Measurements from ENCODE around the gene OR2AE1. TPM values are rescaled to one million over a fixed set of nuclear protein-coding genes. Genes with fewer than 3 reads are reported as not detected.

OR2AE1 gene
- total and polyA plus RNA-seq, 12 donors: 0.11 to 0.28 TPM; not detected in 10

DNA sequence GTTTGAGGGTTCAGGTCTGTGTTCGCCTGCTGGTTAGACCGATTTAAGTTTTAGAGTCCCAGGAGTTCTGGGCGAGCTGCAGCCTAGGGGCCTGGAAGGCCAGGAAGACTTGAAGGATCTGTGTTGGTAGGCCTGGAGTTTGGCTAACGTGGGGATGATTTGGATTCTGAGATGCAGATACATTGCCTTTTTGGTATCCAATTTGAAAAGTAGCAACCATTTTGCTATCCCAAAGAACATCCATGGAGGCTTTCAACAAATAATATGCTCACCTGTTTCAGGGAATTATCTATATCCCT lies 42.9 kb upstream of the OR2AE1 start:
- TF ChIP-seq, protein P1, sequence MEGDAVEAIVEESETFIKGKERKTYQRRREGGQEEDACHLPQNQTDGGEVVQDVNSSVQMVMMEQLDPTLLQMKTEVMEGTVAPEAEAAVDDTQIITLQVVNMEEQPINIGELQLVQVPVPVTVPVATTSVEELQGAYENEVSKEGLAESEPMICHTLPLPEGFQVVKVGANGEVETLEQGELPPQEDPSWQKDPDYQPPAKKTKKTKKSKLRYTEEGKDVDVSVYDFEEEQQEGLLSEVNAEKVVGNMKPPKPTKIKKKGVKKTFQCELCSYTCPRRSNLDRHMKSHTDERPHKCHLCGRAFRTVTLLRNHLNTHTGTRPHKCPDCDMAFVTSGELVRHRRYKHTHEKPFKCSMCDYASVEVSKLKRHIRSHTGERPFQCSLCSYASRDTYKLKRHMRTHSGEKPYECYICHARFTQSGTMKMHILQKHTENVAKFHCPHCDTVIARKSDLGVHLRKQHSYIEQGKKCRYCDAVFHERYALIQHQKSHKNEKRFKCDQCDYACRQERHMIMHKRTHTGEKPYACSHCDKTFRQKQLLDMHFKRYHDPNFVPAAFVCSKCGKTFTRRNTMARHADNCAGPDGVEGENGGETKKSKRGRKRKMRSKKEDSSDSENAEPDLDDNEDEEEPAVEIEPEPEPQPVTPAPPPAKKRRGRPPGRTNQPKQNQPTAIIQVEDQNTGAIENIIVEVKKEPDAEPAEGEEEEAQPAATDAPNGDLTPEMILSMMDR (IDR thresholded peaks at IDR 0.05): no peak
- TF ChIP-seq POLR2A (IDR thresholded peaks at IDR 0.05): no peak
- Histone ChIP-seq H3K27ac (peak overlapping the region; percentile 10 to 99 (median 89)), H3K4me3 (peak overlapping the region in 3 of 4 donors; percentile 68 to 85 (median 81)), H3K4me1 (replicated peaks in 1 of 2) (peaks cover 31 to 33% of the 10 kb centered on the region in 2 donors), H3K27me3 (no peaks in the 10 kb centered on the region), H3K36me3 (replicated peaks in 1 of 2) (no peaks in the 10 kb centered on the region), H3K9me3 (replicated peaks in 1 of 3) (no peaks in the 10 kb centered on the region)
- intact Hi-C loops (cut with DNase I): no loop called here
- WGBS, 4 donors: 15 to 46% (median 37%) methylated on average over 4 of the region's 4 CpGs
- DNase-seq: no peak

DNA sequence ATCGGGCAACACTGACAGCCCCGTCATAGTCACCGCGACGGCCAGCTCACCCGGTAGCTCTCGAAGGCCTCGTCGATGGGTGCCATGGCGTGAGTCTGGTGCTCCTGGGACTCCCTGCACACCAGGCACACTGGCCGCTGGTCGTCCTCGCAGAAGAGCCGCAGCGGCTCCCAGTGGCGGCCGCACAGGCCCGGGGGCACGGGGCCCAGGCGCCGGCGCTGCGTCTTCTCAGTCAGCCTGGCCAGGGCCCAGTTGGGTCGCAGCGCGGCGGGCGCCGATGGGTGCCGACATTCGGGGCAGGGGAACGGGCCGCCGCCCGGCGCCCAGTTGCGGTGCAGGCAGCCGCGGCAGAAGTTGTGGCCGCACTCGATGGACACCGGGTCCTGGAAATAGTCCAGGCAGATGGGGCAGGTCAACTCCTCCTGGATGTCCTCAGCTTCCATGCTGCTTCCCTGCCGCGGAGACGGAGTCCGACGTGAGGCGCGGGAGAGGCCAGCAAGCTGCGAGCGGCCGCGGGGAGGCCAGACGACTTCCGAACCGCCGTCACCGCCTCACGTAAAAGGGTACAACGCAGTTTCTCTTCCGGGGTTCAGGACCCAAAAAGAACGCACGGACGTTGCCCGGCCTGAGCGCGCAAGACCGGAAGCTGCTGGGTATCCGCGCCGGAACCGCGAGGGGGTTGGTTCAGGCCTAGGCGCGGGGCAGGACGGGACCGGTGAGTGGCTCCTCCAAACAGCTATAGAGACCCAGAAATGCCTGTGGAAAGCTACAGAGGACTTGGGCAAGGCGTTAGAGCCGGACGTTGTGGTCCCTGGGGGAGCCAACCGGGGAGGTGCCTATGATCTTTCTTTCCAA lies 42.4 kb upstream of the OR2AE1 start, which contains the start of gene TRIM4:
Gene TRIM4, minus strand, starts transcription at position 572 of the 855 bp plus-strand sequence. Its CDS starts 129 bp downstream, at position 443.
- intact Hi-C loops (cut with DNase I): no loop called here
- 0 to 2% (median 1%) methylated on average over 12 to 81 of the region's 81 CpGs for WGBS, 4 donors
- Histone ChIP-seq H3K36me3 (replicated peaks in 1 of 2) (no peaks in the 10 kb centered on the region), H3K4me3 (peak within 1 kb of the TSS; percentile 43 to 85 (median 74)), H3K4me1 (replicated peaks in 1 of 2) (peaks cover 31 to 33% of the 10 kb centered on the region in 2 donors), H3K27ac (peak within 1 kb of the TSS; percentile 83 to 99 (median 89)), H3K9me3 (replicated peaks in 1 of 3) (no peaks in the 10 kb centered on the region), H3K27me3 (no peaks in the 10 kb centered on the region)
- peak; percentile 88 to 97 (median 94) for DNase-seq
- TF ChIP-seq, protein P1 (IDR thresholded peaks at IDR 0.05): peak in 3 of 6 experiments; percentile 31 to 37 (median 35)
- peak; percentile 91 to 95 for TF ChIP-seq POLR2A (IDR thresholded peaks at IDR 0.05)

DNA sequence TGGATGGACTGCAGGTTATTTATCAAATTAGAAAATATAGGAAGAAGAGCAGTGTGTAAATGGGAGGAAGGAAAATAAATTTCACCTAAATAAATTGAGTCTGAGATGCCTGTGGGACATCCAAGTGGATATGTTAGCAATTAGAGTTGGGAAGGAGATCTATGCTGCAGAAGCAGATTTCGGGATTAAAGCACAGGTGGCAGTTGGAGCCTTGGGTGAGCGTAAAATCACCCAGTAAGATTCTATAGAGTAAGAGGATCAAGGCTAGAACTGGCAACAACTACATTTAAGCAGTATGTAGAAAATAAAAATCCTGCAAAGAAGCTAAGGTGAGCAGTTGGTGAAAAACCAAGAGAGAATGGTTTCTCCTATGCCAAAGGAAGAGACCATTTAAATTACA lies 34.1 kb upstream of the OR2AE1 start:
- Histone ChIP-seq H3K4me3 (no peak overlapping the region), H3K9me3 (replicated peaks in 1 of 3) (no peaks in the 10 kb centered on the region), H3K36me3 (replicated peaks in 1 of 2) (peaks cover 0 to 34% of the 10 kb centered on the region in 2 donors), H3K27me3 (no peaks in the 10 kb centered on the region), H3K27ac (no peak overlapping the region), H3K4me1 (replicated peaks in 1 of 2) (peaks cover 0 to 11% of the 10 kb centered on the region in 2 donors)
- intact Hi-C loops (cut with DNase I): loop anchor here in 1 of 2 donors (5.0 kb wide), 1 partner anchor 76 kb away; no protein-coding TSS in a partner anchor
- TF ChIP-seq, protein P1 (IDR thresholded peaks at IDR 0.05): no peak
- TF ChIP-seq POLR2A (IDR thresholded peaks at IDR 0.05): no peak
- 95 to 99% (median 96%) methylated on average over 2 of the region's 2 CpGs for WGBS, 4 donors
- no peak for DNase-seq

DNA sequence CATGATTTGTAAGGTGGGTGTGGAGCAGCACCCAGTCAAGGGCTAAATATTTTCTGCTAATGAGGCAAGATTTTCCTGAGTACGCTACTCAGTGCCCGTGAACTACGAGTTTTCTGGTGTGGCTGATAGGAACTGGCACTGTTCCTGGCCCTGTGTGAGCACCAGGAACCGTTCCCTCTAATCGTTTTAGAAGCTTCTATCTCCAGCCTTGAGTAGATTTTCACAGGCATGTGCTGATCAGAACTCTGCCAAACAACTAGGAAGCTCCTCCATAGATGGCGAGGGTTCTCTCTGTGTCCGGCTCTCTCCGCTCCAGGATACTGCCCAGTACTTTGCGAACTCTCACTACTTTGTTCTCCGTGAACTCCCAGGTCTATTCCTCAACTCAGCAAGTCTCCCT lies 24.7 kb upstream of the OR2AE1 start:
- H3K9me3 ChIP-seq (replicated peaks in 1 of 3): no peaks in the 10 kb centered on the region
- H3K4me1 ChIP-seq (replicated peaks in 1 of 2): no peaks in the 10 kb centered on the region
- H3K27me3 ChIP-seq: no peaks in the 10 kb centered on the region
- WGBS, 4 donors: 92 to 99% (median 96%) methylated on average over 10 of the region's 10 CpGs
- H3K27ac ChIP-seq: no peak overlapping the region
- H3K4me3 ChIP-seq: no peak overlapping the region
- DNase-seq: no peak
- H3K36me3 ChIP-seq (replicated peaks in 1 of 2): peaks cover 0 to 70% of the 10 kb centered on the region in 2 donors
- TF ChIP-seq, protein P1 (IDR thresholded peaks at IDR 0.05): no peak
- TF ChIP-seq POLR2A (IDR thresholded peaks at IDR 0.05): no peak
- intact Hi-C loops (cut with DNase I): no loop called here
